Fibroblast of lung (primary cell): ENCODE data around the gene RIPK1.

Experiments used
- CTCF ChIP-seq, 2 donors: IDR thresholded peaks in 1 of 2; conservative IDR thresholded peaks in 1 of 2; 1 replicate in 1 of 2; 2 replicates in 1 of 2; pipeline ENCODE4 v1.5.1; 2011 to 2012; ENCODE audit warnings: low read length in 2 of 2, control low read depth in 1 of 2, inconsistent platforms in 1 of 2, low read depth in 1 of 2, mild to moderate bottlenecking in 1 of 2
- EZH2 ChIP-seq: IDR thresholded peaks from 2 replicates; pipeline ENCODE4 v1.5.1; 2012; ENCODE audit warnings: low read length, control low read depth, mild to moderate bottlenecking; ENCODE audit errors: missing control alignments

- no peak for TF ChIP-seq CTCF (conservative IDR thresholded peaks at IDR 0.05 in 1 of 2, IDR thresholded peaks at IDR 0.05 in 1 of 2; ENCODE audit: low read depth in 1 of 2, low read length in 2 of 2)
- no peak for TF ChIP-seq EZH2
These were observed 71.9 kb downstream of the RIPK1 start for GRCh38 chr6:3140201-3140600.
